Keratinocyte (primary cell): Measurements from ENCODE around the gene LHFPL3. TPM values are rescaled to one million over a fixed set of nuclear protein-coding genes. Genes with fewer than 3 reads are reported as not detected.
"Not testable (repeated sequence)": the region's sequence is repeated elsewhere in the genome, so short reads cannot be mapped to it uniquely, and the experiment has no call there.

Source experiments
- DNase-seq: peaks from one replicate; pipeline ENCODE4 v3.0.0-alpha.2; 2011; ENCODE audit warnings: low read depth, missing footprints, low spot score
- FAIRE-seq: peaks from 2 replicates; lab custom pipeline; 2011; peaks lifted over from hg19 to GRCh38; lab: Jason Lieb, UNC
- H2AFZ ChIP-seq: 2 replicates; pipeline ENCODE4 v1.6.0; 2012; ENCODE audit warnings: low read length, control low read depth, inconsistent platforms; ENCODE audit not compliant: control insufficient read depth
- H3K27ac ChIP-seq: 2 replicates; pipeline ENCODE4 v1.5.1; 2011; ENCODE audit warnings: low read length; ENCODE audit not compliant: control insufficient read depth, insufficient read depth
- H3K27me3 ChIP-seq: 3 replicates; pipeline ENCODE4 v1.6.0; 2011; ENCODE audit warnings: low read length; ENCODE audit not compliant: control insufficient read depth, insufficient read depth; ENCODE audit errors: extremely low read depth
- H3K36me3 ChIP-seq, 2 experiments: 2 replicates in 1 of 2; 3 replicates in 1 of 2; pipeline ENCODE4 v1.5.1; 2011; ENCODE audit warnings: low read length in 2 of 2, mild to moderate bottlenecking in 1 of 2; ENCODE audit not compliant: control insufficient read depth in 2 of 2, insufficient read depth in 2 of 2; ENCODE audit errors: extremely low read depth in 1 of 2
- H3K4me1 ChIP-seq: 3 replicates; pipeline ENCODE4 v1.5.1; 2011; ENCODE audit warnings: low read length; ENCODE audit not compliant: control insufficient read depth, insufficient read depth; ENCODE audit errors: extremely low read depth
- H3K4me2 ChIP-seq: 3 replicates; pipeline ENCODE4 v1.6.0; 2011; ENCODE audit warnings: low read depth, low read length; ENCODE audit not compliant: control insufficient read depth, insufficient read depth; ENCODE audit errors: extremely low read depth
- H3K4me3 ChIP-seq, 3 experiments: fragments of 200-600 bp in 1 of 3; sonication (generic) in 1 of 3; 2 replicates in 2 of 3; 3 replicates in 1 of 3; pipeline ENCODE4 v1.5.1; 2011 to 2016; ENCODE audit warnings: low read length in 3 of 3, mild to moderate bottlenecking in 3 of 3, control low read depth in 2 of 3, inconsistent platforms in 1 of 3, low read depth in 1 of 3, mixed read lengths in 1 of 3, mixed run types in 1 of 3, moderate library complexity in 1 of 3; ENCODE audit not compliant: control insufficient read depth in 2 of 3, insufficient read depth in 2 of 3; ENCODE audit errors: extremely low read depth in 1 of 3
- H3K79me2 ChIP-seq: 2 replicates; pipeline ENCODE4 v1.6.0; 2012; ENCODE audit warnings: low read length; ENCODE audit not compliant: control insufficient read depth, insufficient read depth
- H3K9ac ChIP-seq: 3 replicates; pipeline ENCODE4 v1.6.0; 2011; ENCODE audit warnings: low read length; ENCODE audit not compliant: control insufficient read depth, insufficient read depth; ENCODE audit errors: extremely low read depth
- H3K9me1 ChIP-seq: 3 replicates; pipeline ENCODE4 v1.6.0; 2011; ENCODE audit warnings: low read length; ENCODE audit not compliant: control insufficient read depth, insufficient read depth; ENCODE audit errors: extremely low read depth
- H3K9me3 ChIP-seq: 2 replicates; pipeline ENCODE4 v1.5.1; 2012; ENCODE audit warnings: low read depth, low read length; ENCODE audit not compliant: control insufficient read depth
- H4K20me1 ChIP-seq: 3 replicates; pipeline ENCODE4 v1.6.0; 2011; ENCODE audit warnings: low read length; ENCODE audit not compliant: control insufficient read depth, insufficient read depth; ENCODE audit errors: extremely low read depth
- CTCF ChIP-seq, 3 experiments: IDR thresholded peaks in 1 of 3; conservative IDR thresholded peaks in 1 of 3; optimal IDR thresholded peaks in 1 of 3; 2 replicates in 2 of 3; 3 replicates in 1 of 3; pipeline versions ENCODE3 to v1.5.1; 2011; ENCODE audit warnings: low read length in 3 of 3, mild to moderate bottlenecking in 3 of 3, moderate library complexity in 2 of 3, control low read depth in 1 of 3, inconsistent platforms in 1 of 3; ENCODE audit not compliant: insufficient read depth in 2 of 3; ENCODE audit errors: extremely low read depth in 1 of 3
- EZH2 ChIP-seq: IDR thresholded peaks from one replicate; pipeline ENCODE4 v1.6.1; 2012; ENCODE audit warnings: inconsistent platforms, mild to moderate bottlenecking, low read length, moderate library complexity
- dilution Hi-C: fragments of 300-500 bp; cut with MboI; formaldehyde crosslinking; loops from one replicate; pipeline ENCODE4 v1.7.0; 2020; ENCODE audit warnings: low sequenced_read_pairs; ENCODE audit not compliant: extremely low pct_ligation_motif_present
- polyA plus RNA-seq, 5 experiments: library from polyadenylated mRNA; depleted of rRNA in 3 of 5; stranded (reverse) in 3 of 5; stranded (forward) in 1 of 5; unstranded in 1 of 5; fragments of >200 nt; gene quantifications; 1 replicate in 1 of 5; 2 replicates in 3 of 5; 3 replicates in 1 of 5; pipeline versions ENCODE4 v1.2.1 to v1.2.3, GENCODE V29; 2011 to 2012; ENCODE audit warnings: missing spikeins in 2 of 5, low read depth in 1 of 5, low replicate concordance in 1 of 5

The LHFPL3 gene
- polyA plus RNA-seq, 1 donor (not counting 4 experiments of a cell fraction or from before 2014, with no cell fraction given) = not detected

DNA sequence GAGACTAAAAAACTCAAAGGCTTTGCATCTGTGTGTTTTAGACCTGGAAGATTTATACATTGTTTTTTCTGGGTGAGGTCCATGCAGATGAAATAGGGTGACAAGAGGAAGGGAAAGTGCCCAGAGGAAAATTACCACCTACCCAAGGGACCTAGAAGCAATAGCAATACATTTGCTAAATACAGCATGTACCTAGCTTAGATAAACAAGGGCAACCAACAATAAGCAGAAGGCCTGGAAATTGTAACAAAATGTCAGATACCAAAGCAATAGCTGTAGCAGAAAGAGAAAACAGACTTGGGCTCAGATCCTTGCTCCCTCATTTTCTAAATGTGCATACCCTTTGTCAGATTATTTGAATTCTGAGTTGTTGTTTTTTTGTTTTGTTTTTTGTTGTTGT lies 367.2 kb downstream of the LHFPL3 start:
- Histone ChIP-seq H3K4me1 (no peaks in the 10 kb centered on the region), H4K20me1 (no peaks in the 10 kb centered on the region), H3K4me3 (no peak overlapping the region), H3K9me1 (no peaks in the 10 kb centered on the region), H3K4me2 (no peak overlapping the region), H3K79me2 (no peaks in the 10 kb centered on the region), H2AFZ (no peak overlapping the region), H3K9me3 (no peaks in the 10 kb centered on the region), H3K36me3 (no peaks in the 10 kb centered on the region), H3K9ac (no peak overlapping the region), H3K27me3 (no peaks in the 10 kb centered on the region), H3K27ac (no peak overlapping the region)
- dilution Hi-C loops = no loop called here
- DNase-seq (no peak), FAIRE-seq (no peak)
- TF ChIP-seq CTCF (optimal IDR thresholded peaks at IDR 0.05 in 1 of 3, IDR thresholded peaks at IDR 0.05 in 1 of 3, conservative IDR thresholded peaks at IDR 0.05 in 1 of 3; ENCODE audit: extremely low read depth in 1 of 3, insufficient read depth in 2 of 3, low read length in 3 of 3) (no peak), EZH2 (no peak)

DNA sequence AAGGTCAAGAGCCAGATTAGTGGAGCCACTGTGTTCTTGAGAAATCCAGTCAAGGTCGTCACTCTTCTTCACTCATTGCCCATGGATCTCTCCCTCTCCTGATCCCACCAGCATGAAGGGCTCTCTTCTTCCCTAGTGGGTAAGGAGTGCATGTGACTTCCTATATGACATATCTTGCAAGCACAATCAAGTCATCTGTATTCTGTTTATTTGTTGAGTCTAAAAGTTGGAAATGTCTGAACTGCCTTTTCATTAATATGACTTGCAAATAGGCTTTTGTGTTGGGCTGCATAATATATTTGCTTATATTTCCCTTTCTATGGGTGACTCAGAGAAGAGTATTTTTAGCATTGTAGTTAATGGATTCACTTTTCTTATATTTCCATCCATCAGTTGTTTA lies 371.9 kb downstream of the LHFPL3 start:
- H3K9ac ChIP-seq = no peak overlapping the region
- H3K36me3 ChIP-seq = no peaks in the 10 kb centered on the region
- dilution Hi-C loops = no loop called here
- no peaks in the 10 kb centered on the region for H3K4me1 ChIP-seq
- no peak overlapping the region for H3K4me3 ChIP-seq
- no peak overlapping the region for H2AFZ ChIP-seq
- no peaks in the 10 kb centered on the region for H3K79me2 ChIP-seq
- no peak overlapping the region for H3K27ac ChIP-seq
- no peaks in the 10 kb centered on the region for H3K9me3 ChIP-seq
- H3K9me1 ChIP-seq = no peaks in the 10 kb centered on the region
- no peak overlapping the region for H3K4me2 ChIP-seq
- DNase-seq (no peak), FAIRE-seq (no peak)
- H3K27me3 ChIP-seq = no peaks in the 10 kb centered on the region
- no peak for TF ChIP-seq CTCF (optimal IDR thresholded peaks at IDR 0.05 in 1 of 3, IDR thresholded peaks at IDR 0.05 in 1 of 3, conservative IDR thresholded peaks at IDR 0.05 in 1 of 3; ENCODE audit: extremely low read depth in 1 of 3, insufficient read depth in 2 of 3, low read length in 3 of 3)
- no peak for TF ChIP-seq EZH2
- no peaks in the 10 kb centered on the region for H4K20me1 ChIP-seq

DNA sequence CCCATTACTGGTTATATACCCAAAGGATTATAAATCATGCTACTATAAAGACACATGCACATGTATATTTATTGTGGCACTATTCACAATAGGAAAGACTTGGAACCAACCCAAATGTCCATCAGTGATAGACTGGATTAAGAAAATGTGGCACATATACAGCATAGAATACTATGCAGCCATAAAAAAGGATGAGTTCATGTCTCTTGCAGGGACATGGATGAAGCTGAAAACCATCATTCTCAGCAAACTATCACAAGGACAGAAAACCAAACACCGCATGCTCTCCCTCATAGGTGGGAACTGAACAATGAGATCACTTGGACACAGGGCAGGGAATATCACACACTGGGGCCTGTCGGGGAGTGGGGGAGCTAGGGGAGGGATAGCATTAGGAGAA lies 392.6 kb downstream of the LHFPL3 start:
- DNase-seq, FAIRE-seq, H2AFZ ChIP-seq, H3K4me1 ChIP-seq, H3K27ac ChIP-seq, H3K9ac ChIP-seq, H3K4me3 ChIP-seq, H3K9me1 ChIP-seq, H3K79me2 ChIP-seq, H4K20me1 ChIP-seq, H3K36me3 ChIP-seq, H3K9me3 ChIP-seq, H3K27me3 ChIP-seq, dilution Hi-C loops, H3K4me2 ChIP-seq: not testable (repeated sequence)
